Cerebellar nuclear complex (tissue), 1 donor: Measurements from ENCODE around the gene RPS15.
"Not testable (repeated sequence)": the region's sequence is repeated elsewhere in the genome, so short reads cannot be mapped to it uniquely, and the experiment has no call there.

Source experiments
- DNase-seq, 2 experiments: peaks; one replicate each; lab custom pipeline; 2025; lab: John Stamatoyannopoulos, UW

The RPS15 gene

DNA sequence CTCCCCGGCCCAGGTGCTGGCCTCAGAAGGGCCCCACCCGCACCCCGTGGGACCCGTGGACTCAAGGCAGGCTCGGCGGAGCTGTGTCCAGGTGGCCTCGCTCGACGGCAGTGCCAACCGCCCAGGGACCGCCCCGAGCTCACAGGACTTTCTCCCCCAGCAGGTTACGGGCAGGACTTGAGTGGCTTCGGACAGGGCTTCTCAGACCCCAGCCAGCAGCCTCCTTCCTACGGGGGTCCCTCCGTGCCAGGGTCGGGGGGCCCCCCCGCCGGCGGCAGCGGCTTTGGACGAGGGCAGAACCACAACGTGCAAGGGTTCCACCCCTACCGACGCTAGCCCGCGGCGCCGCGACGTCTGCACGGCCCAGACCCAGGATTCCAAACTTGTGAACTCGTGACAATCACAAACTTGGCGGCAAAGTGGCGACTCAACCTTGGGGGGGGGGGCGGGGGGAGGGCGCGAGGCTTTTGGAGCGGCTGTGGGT lies 3.6 kb upstream of the RPS15 start:
- no peak for DNase-seq

DNA sequence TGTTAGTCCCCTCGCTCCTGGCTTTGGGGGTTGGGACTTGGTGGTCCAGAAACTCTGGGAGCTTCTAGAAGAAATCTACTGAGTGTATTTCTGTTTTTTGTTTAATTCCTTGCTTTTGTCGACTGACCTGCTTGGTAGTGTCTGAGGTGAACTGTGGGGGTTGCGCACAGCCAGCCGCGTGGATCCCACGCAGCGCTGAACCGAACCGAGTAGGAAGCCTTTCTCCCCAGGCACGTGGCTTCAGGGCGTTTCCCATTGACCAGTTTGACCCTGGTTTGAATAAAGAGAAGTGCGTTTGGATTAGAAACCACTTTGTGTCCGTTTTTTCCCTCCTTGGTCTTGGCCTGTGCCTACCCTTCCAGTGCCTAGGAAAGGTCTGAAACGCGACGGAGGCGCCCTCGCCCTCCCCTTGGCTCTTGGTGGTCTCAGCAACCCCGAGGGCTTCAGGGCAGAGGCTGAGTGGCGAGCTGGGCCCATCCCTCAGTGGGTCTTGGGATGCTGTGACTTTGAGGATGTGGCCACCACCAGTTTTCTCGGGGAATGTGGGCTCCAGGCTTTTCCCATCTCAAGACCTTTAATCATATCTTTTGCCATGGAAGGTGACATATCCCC lies 2.7 kb upstream of the RPS15 start:
- no peak for DNase-seq

DNA sequence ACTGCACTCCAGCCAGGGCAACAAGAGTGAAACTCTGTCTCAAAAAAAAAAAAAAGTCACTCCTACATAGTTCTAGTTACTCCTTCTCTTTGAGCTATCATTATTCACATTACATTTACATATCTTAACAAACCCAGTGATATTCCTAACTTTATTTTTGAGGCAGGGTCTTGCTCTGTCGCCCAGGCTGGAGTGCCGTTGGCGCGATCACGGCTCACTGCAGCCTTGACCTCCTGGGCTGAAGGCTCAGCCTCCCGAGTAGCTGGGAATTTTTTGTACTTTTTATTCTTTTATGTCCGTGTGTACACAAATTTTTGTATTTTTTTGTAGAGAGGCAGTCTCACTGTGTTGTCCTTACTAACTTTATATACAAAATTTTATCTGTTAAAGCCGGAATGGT lies 587 bp upstream of the RPS15 start:
- DNase-seq = no peak

DNA sequence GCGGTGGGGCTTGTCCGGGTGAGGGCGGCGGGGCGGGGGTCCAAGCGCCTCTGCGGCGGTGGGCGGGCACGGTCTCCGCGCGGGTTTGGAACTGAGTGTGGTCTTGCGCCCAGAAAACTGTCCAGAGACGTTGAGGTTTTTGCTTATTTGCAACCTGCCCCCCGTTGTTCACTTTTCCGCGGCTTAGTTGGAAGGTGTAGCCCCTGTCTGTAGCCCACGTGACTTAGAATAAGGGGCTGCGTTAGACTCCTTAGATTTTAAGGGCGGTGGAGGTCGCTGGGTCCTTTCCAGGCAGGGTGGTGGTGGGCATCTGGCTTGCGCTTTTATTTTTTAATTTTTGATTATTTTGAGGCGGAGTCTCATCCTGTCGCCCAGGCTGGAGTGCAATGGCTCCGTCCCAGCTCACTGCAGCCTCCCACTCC lies 748 bp downstream of the RPS15 start:
- no peak for DNase-seq

DNA sequence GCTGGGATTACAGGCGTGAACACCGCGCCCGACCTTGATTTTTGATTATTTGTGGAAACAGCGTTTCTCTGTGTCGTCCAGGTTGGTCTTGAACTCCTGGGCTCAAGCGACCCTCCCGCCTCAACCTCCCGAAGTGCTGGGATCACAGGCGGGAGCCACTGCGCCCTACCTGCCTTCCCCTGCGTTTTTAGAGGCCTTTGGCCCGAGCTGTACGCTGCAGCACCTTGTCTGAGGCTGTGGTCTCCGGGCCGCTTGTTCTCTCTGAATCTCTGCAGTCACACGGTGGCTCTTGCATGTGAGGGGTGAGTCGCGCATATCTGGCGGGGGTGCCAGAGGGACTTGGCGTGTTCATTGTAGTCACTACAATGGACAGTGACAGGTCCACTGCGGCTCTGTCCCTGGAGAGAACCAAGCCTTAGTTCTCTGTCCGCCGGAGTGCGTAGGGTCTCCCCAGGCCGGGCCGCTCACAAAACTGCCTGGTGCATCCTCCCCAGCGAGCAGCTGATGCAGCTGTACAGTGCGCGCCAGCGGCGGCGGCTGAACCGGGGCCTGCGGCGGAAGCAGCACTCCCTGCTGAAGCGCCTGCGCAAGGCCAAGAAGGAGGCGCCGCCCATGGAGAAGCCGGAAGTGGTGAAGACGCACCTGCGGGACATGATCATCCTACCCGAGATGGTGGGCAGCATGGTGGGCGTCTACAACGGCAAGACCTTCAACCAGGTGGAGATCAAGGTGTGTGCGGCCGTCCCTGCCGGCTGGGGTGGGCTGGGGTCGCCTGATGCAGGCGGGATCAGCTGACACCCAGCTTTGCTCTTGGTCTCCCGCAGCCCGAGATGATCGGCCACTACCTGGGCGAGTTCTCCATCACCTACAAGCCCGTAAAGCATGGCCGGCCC lies 1.6 kb downstream of the RPS15 start:
- not testable (repeated sequence) for DNase-seq

DNA sequence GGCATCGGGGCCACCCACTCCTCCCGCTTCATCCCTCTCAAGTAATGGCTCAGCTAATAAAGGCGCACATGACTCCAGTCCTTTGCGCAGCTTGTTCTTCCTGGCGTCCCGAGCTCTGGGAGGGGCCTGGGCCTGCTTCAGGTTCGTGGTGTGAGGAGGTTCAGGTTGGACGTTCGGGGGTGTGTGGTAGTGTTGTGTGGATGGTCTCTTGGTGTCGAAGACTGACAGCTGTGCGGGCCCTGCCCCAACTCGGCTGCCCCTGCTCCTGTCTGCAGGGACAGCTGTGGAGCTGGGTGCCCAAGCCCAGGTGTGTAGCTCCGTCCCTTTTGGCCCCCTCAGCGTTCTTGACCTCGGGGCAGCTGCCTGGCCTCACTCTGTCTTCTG lies 2.2 kb downstream of the RPS15 start:
- no peak for DNase-seq

DNA sequence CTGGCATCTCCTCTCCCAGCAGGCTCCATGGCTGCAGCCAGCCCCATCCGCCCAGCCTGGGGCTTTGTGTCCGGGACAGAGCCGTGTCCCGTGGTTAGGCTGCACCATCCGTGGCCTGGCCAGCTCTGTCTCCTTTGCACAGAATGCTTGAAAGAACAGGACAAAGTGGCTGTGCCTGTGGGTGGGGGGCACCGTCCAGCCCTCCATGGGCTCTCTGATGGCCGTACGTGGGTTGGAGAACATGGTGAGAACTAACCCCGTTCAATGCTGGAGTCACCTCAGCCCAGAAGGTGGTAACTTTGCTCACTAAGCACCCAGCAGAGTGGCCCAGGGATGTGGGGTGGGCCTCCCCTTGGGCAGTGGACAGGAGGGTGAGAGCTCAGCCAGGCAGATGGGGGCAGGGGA lies 2.8 kb downstream of the RPS15 start:
- no peak for DNase-seq

DNA sequence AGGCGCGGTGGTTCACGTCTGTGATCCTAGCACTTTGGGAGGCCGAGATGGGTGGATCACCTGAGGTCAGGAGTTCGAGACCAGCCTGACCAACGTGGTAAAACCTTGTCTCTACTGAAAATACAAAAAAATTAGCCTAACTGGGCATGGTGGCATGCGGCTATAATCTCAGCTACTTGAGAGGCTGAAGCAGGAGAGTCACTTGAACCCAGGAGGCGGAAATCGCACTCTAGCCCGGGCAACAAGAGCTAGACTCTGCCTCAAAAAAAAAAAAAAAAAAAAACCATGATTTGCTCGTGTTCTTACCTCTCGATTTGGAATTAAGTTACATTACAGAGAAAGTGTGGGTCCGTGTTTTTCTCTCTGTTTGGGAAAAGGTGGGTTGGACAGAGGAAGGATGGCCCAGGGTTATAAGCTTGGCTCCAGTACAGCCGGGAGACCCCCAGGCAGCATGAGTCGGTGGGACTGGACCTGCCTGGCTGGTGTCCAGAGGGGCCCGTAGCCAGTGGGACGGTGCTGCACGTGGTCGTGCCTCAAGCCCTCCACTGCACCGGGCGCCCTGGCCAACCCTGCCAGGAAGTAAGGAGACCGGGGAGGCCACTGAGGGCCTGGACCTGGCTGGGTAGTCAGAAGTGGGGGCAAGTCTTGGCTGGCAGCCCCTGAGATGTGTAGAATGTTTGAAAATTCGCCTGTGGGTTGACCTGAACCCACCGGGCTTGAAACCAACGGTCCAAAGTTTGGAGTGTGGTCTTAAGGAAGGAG lies 3.7 kb downstream of the RPS15 start:
- DNase-seq = no peak

DNA sequence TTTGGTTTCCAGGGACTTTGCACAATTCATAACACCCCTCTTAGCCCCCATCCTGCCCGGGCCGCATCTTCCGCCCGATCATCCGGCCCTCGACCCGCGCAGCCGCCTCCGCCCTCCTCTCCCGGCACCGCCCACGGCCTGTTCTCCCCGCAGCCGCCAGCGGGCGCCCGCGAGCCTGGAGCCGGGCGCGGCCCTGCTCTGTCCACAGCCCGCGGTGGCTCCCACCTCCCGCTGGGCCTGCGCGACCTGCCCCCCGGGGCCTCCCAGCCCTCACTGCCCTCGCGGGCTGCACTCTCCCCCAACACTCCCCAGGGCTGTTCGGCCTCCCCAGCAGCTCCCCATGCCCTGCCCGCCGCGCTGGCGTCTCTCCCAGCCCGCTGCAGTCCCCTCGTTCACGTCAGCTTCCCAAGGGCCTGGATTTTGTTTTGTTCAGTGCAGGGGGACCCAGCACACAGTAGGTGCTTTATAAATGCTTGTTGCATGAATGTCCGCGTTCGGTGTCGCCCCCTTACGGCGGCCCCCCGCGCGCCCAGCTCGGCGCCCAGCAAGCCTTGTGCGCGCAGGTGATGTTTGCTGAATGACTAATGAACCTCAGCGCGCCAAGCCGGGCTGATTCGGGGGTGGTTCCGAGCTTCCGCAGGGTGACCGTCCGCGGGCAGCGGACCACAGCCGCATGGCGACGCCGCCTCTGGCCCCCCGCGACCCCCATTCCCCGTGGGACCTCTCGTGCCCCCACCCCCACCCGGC lies 7.2 kb downstream of the RPS15 start:
- no peak for DNase-seq

DNA sequence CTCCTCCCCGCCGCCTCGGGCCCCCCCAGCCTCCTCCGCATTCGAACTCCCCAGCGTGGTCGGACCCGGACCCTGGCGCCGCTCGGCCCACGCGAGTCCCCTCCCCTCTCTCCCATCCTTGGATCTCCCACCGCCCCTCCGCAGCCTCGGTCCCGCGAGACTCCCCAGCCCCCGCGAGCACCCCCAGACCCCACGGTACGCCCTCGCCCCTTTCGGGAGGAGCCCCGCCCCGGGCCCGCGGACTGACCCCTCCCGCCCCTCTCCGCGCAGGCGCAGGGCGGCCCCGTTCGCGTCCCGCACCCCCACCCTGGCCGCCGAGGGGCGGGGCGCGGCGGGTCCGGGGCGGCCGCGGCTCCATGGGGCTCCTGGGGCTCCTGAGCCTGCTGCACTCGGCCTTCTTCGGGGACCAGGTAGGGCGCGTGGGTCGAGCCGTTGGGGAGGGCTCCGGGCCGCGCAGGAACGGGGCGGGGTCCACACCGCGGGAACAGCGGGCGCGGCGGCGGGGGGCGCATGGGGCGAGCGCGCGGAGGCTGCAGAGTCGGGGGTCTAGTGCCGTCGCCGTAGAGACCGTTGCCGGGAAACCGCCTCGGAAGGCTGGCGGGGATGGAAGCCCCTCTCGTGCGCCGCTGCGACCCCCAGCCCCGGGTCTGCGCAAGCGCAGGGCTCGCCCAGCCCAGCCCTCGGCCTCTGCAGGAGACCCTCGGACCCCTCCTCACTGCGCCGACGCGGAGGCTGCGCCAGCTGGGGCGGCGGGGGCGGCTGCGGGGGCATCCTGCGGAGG lies 7.9 kb downstream of the RPS15 start:
- DNase-seq = no peak

DNA sequence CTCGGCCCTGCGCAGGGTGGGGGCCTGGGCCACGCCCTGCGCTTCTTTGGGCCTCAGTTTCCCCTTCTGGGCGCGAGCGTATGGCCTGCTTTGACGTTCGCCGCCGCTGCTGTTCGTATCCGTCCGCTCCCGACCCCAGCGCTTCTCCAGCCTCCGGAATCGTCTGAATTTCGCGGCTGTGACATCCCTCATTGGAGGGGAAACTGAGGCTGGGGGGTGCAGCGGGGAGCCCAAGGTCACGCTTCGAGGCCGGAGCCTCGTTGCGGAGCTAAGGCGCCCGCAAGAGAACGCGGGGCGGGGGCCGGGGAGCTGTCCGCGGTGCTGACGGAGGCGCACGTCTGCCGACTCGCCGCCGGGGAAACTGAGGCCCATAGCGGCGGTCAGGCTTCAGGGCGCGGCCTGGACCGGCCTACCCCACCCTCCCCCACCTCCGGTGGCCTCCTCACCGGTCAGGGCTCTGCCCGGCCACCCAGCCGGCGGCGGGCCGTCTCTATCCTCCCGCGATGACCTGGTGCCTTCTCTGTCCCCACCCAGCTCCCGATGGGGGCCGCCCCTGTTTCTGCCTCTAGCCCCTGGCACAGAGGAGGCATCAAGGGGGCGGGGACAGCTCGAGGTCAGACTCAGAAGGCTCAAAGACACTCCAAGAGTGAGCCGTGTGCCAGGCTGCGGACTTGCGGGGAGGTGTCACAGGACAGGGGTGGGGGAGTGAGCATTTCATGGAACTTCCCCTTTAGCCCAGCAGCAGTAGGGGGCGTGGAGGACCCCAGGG lies 8.7 kb downstream of the RPS15 start:
- no peak for DNase-seq

DNA sequence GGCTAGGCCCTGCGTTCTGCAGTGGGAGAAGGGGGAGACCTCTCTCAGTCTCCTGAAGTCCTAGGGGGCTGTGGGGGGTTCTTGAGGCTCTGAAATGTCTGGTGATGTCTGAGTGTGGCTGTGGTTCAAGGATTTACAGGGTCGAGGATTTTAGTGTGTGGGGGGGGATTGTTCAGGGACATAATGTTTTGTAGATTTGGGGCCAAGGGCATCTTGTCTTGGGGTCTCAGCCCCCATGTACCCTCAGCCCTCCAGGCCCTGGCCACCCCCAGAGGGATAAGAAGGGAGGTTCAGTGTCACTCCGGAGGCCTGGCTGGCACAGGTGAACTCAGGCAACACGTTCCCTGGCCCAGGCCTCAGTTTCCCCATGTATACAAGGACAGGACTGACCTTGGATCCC lies 9.3 kb downstream of the RPS15 start:
- DNase-seq = no peak

DNA sequence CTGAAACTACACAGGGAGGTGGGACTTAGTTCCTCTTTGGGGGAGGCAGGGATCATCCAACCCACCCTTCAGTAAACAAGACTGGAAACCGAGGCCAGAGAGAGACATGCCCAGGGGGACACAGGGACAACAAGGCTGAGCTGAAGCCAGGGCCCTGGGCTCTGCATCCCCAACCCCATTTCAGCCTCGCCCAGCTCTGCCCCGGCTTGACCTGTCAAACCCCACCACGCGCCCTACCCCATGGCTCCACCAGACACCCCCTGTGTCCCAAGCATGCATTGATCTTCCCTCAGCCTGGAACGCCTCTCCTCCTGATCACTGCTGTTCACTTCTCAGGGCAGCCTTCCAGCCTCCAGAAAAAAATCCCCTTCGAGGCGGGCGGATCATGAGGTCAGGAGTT lies 9.7 kb downstream of the RPS15 start:
- DNase-seq = no peak

DNA sequence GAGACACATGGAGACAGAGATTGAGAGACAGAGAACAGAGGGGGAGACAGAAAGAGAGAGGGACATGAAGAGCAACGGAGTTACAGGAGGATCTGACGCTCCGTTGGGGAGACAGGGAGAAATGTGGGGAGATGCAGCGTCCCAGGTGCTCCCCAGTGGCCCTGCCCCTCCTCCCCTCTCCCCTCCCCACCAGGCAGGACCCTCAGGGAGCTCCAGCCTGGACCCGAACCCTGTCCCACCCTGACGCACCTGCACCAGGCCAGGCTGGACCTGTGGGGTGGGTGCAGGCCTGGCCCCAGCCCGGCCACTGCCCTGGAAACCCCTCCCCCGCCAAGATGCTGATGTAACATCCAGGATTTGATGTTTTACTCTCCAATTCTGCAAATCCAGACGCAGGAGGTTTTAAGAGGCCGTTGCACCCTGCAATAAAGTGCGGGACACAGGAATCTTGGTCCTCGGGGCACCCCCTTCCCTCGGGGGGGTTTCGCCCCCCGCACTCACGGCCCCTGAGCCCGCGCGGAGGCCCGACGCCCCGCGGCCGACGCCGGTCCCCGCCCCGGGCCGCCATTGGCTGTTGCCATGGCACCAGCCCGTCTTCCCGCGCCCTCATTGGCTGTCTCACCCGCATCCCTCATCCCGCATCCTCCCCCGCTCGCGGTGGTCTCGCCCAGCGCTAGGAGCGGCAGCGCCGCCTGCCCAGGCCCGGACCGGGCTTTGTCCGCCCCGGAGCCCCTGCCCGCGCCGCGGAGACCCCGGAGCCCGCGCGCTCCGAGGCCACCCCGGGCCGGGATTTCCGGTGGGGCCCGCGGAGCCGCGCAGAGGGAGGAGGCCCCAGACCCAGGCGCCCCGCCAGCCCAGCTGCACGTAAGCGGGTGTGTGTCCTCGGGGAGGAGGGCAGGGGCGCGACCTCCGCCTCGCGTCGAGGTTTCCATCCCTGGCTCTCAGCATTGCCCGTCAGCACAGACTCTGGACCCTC lies 11.6 kb downstream of the RPS15 start, which contains the start of gene APC2:
Gene APC2, plus strand, starts transcription at position 655 of the 976 bp plus-strand sequence. CDS start 2,881 bp downstream, outside the sequence.
- DNase-seq = peak in 1 of 2 experiments; percentile 60

DNA sequence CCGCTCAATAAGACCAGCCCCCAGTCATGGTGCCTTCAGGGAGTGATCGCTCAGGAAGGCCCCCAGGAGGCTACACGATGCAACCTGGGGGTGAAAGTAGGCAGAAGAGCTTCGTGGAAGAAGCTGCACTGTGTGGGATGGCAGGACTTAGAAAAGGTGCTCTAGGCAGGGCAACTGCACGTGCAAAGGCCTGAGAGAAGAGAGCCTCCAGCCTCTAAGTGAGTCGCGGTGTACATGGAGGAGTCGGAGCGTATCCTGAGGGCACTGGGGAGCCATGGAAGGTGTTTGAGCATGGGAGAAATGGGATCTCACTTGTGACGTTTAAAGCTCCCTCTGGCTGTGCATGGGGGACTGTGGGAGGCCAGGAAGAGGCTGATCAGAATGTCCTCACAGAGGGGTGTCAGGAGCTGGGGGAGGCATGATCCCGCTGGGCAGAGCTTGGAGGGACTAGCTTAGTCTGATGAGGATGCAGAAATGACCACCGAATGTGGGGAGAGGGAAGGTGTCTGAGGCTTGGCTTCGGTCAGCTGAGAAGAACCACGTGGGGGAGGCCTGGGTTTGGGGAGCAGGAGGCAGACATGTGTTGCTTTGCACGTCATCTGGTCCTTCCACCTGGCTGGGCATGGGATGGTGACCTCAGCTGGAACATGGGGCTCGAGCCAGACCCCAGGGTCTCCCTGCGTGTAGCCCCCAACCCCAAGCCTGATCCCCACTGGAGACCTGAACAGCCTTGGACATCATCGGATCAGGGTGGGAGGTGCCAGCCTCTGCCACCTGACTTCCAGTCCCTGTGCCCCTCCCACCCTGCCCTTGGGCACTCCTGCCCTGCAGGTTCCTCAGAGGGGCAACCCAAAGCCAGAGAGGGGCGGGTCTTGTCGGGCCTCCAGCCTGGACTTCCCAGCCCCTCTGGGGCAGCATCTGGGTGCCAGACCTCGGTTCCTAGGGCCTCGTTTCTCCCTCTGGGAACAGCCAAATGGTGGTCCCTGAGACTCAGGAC lies 12.8 kb downstream of the RPS15 start:
- no peak for DNase-seq

DNA sequence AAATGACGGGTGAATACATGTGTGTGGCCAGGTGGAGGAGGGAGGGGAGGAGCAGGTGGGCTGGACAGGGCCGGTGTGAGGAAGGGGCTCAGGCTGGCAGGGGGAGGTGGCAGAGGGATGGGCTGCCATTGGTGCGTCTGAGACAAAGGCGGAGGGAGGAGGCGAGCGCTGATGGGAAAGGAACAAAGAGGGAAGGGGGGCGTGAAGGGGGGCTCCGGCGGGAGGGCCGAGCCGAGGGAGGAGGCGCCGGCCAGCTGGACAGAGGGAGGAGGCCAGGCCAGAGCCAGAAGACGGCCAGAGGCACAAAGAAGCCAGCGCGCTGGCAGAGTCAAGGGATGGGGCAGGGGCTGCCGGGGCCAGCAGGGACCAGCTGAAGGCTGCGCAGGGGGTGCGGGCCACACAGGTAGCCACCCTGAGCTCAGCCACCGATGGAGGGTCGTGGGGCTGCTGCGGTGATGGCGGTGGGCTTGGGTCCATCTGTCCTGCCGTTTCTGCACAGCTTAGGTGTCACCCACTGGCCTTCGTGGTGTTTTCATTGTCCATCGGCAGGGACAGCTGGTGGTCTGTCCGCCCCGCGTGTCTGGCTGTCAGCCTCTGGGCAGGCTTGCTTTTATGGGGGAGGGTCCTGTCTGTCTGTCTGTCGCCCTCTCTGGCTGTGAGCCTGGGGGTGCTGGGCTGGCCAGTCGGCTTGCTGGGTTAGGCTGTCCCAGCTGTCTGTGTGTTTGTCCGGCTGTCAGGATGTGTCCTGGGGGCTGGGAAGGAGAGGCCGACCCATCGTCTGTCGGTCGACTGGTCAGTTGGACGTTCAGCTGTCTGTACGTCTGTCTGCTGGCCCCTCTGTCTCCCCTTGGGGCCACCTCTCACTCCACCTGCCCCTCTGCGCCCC lies 14.0 kb downstream of the RPS15 start:
- DNase-seq = no peak
